Activated T-cell treated with anti-CD3 and anti-CD28 coated beads, Interleukin-2, amount 50 U/mL, for 1 hour (primary cell): ENCODE measurements around the gene SMAD3.

Experiments used
- DNase-seq: peaks from one replicate; pipeline ENCODE4 v3.0.0-alpha.2; 2020

The SMAD3 gene

DNA sequence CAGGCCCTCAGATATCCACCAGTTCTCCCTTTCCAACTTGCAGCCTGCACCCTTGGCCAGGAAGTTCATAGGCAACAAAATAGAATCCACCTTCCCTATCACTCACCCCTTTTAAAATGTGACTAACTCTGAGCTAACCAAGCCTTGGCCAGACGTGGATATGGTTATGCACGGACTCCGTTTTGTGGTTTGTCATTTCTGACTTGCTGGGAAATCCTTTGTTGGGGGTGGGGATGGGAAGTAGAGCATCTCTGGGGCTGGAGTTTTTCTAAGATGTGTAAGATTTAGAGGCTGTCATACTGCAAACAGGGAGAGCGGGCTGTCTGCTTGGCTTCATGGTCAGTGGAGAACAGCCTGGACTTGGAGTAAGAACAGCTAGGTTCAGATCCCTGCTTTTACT lies 62.6 kb downstream of the SMAD3 start:
- DNase-seq: no peak

DNA sequence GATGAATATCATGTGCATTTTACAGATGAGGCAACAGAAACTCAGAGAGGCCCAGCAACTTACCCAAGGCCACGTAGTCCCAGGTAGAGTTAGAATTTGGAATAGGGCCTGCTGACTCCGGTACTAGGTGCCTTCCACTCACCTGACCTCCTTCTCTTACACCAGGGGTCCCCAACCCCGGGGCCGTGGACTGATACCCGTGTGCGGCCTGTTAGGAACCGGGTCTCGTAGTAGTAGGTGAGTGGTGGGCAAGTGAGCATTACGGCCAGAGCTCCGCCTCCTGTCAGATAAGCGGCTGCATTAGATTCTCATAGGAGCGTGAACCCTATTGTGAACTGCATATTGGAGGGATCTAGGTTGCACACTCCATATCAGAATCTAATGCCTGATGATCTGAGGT lies 64.8 kb downstream of the SMAD3 start:
- no peak for DNase-seq

DNA sequence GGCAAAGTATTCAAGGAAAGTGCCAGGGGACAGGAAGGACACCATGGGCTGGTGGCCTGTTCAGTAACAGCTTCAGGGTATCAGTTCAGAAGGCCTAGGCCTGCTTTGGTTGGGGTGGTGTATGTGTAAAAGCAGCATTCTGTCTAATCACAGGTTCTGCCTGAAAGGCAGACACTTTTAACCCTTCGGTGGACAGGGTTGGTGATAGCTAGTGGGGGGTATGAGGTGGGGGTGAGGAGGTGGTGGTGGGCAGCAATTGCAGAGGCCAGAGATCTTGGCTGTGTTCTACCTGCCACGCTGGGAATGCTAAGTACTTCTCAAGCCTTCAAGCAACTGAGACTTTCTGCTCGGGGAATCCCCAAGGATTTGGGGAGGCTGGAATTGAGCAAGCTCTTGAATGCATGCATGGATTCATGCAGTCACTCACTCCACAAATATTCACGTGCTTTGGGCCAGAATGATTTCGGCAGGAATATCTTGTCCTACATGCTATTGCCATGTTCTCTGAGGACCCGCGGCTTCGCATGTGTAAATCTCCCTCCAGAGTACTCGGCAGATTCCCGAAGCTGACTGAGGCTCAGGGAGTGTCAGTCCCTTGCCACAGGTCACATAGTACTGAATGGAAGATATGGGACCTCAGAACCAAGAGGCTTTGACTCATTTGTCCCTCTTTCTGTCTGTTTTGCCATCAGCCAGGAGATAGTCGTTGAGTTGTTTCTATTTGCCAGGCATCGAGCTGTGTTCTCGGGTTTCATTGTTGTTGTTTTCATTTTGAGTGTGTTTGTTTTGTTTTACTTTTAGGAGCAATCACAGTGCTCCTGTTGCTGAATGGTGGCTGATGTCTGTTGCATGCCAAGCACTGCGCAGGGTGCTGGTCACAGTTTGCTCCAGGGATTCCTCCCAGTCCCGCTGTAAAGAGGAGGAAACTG lies 65.5 kb downstream of the SMAD3 start:
- no peak for DNase-seq

- DNase-seq: no peak
Observed at GRCh38 chr15:67132276-67132675, 66.9 kb downstream of the SMAD3 start.

DNA sequence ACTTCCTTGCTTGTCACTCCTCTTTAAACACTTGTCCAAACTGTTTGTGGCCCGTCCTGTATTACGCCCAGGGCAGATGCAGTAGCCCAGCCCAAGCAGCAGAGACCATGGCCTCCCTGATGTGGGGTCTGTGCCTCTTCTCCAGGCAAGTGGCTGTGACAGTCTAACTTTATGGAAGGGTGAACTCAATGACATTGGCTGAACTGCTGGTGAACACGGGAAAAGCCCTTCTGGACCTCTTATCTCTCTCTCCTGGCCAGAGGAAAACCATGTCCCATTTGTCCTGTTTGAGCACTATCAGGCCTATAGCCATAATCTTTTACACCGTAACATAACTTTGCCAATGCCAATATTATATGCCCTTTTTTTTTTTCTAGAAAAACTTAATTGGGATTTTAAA lies 67.6 kb downstream of the SMAD3 start:
- DNase-seq: no peak

GRCh38 chr15:67133738-67134066 lies 68.3 kb downstream of the SMAD3 start:
- no peak for DNase-seq

- DNase-seq: peak; percentile 61
Observed at GRCh38 chr15:67134067-67134838, 68.9 kb downstream of the SMAD3 start.

DNA sequence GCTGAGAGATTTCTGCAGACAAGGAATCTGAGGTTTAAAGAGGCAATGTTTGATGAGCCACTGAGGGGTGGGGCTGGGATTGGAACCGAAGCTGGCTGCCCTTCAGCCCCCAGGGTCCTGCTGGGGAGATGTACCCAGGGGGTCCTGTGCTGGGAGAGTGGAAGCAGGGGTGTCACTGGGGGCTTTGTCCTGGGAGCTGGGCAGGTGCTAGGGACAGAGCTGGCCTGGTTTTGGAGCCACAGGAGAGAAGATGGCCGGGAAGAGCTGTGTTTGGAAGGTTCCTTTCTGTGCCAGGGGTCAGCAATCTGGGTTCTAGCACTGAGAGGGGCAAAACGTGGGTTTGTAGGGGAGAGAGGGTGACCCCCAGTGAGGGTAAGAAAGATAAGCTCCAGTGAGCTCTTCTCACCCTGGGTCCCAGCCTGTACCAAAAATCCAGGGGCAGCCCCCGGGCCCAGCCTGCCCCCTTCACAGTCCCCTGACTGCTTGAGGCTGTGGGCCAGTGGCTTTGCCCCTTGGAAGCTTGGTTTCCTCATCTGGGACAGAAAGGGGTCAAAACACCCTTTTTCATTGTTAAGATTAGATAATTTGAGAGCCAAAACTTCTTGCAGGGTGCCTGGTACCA lies 69.6 kb downstream of the SMAD3 start:
- no peak for DNase-seq

GRCh38 chr15:67135494-67135893 lies 70.1 kb downstream of the SMAD3 start:
- no peak for DNase-seq

DNA sequence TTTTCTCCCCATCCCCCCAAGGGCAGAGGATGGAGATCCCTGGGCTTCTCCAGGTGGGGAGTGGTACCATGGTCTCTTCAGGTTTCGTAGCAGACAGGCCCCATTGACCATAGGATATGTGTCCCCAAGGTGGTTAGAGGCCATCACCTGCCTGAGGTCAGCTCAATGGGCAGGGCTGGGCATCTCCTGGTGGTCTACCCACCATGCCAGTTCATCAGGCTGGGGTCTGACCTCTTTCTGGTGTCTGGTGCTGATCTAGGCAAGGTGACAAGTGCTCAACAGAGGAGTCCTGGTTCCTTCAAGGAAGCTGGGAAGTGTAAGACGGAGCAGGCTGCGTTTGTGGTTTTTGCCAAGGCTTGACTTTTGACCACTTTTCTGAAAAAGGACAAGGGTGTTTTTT lies 71.4 kb downstream of the SMAD3 start:
- DNase-seq: no peak

GRCh38 chr15:67137319-67137718 lies 71.9 kb downstream of the SMAD3 start:
- DNase-seq: no peak

DNA sequence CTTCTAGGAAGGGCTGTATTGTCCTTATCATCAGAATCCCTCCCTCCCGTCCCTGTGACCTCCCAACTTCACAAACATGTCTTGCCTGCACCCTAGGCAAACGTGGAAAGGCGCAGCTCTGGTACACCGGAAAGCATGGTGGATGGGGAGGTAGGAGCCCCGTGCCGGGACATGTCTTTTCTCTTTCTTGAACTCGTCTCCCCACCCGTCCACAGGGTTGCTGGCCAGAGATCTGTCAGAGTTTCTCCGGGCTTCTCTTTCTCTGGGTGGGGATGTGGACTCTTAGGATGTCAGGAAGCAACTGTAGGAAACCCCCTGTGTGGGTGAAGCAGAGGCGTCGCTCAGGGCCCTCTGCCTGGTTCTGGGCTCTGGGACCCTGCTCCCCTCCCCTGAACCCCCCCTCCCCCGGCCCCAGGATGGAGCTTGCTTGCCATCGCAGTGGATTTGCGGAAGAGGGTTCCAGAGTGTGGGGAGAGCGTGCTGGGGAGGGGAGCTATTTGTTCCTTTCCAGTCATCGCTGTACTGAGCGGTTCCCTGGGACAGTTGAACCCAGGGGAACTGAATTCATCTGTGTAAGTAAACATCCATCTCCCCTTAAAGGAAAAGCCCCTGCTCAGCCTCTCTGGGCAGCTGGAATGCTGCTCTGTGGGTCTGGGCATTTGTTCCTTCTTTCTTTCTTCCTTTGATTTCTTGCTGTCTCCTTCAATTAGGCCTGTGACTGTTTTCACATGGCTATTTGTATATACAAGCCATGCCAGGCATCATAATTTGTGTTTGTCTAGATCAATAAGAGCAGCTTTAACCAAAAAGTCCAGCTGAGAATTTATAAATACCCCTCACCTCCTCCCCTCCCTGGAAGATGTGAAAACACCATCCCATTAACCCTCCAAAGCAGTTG lies 72.8 kb downstream of the SMAD3 start:
- DNase-seq: no peak

DNA sequence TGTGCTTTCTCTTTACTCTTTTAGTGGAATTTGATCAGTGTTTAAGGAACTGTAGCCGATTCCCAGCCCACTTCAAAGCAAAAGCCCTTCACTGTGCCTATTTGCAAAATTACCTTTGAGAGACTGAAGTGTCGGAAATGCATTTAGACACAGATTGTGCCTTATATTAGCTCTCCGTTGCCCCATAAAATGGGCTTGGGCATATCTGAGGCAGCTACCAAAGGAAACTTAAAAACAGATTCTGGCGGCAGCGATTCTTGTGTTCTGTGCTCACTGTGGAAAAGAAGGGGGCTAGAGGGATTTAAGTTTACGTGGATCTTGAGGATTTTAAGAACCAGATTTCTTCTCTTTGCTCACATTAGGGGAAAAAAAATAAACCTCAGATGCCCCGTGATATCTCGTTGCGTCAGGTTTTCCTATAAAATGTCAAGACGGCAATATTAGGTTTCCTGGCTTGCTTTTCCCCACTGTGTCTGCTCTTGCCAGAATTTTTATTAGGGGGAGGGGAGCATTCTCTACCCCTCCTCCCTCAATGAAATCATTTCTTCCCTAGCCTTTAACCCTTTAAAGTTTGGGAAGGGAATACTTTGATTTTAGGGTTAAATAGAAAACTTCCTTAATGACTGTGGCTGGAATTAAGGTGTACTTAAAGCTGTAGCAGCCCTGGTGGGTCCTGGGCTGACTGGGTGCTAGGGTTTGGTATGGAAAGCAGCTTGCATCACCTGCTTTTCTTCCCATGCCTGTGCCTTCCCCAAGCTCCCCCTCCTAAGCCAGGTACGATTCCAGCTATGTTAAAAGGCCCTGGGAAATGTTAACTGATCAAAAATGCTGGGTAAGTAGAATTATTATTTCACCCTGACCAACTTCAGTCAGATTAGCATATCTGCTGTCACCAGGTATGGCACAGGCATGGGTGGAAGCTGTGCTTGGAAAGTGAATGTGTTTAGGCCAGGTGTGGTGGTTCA lies 73.8 kb downstream of the SMAD3 start:
- no peak for DNase-seq

- no peak for DNase-seq
Observed at GRCh38 chr15:67140078-67140833, 74.9 kb downstream of the SMAD3 start.

GRCh38 chr15:67142092-67142766 lies 76.8 kb downstream of the SMAD3 start:
- DNase-seq: no peak

DNA sequence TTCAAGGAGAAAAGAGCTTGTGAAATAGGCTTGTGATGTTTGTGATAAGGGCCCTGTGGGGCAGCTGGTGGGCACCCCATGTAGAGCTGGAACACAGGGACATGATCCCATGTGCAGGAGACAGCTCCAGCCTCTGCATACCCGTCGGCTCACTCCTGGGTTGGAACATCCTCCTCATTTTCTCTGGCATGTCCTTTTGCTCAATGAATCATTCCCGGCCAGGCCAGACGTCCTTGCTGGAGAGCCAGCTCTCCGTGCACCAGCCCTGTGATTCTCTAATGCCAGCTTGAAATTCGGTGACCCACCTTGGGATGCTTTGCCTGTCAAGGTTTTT lies 77.3 kb downstream of the SMAD3 start:
- DNase-seq: no peak

DNA sequence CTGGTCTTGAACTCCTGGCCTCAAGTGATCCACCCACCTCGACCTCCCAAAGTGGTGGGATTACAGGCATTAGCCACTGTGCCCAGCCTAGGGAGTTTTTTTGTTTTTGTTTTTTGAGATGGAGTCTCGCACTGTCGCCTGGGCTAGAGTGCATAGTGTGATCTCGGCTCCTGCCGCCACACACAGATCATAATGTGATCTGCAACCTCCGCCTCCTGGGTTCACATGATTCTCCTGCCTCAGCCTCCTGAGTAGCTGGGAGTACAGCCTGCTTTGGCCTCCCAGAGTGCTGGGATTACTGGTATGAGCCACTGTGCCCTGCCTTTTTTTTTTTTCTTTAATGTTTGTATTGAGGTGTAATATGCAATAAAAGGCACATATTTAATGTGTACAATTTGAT lies 78.2 kb downstream of the SMAD3 start:
- DNase-seq: no peak

DNA sequence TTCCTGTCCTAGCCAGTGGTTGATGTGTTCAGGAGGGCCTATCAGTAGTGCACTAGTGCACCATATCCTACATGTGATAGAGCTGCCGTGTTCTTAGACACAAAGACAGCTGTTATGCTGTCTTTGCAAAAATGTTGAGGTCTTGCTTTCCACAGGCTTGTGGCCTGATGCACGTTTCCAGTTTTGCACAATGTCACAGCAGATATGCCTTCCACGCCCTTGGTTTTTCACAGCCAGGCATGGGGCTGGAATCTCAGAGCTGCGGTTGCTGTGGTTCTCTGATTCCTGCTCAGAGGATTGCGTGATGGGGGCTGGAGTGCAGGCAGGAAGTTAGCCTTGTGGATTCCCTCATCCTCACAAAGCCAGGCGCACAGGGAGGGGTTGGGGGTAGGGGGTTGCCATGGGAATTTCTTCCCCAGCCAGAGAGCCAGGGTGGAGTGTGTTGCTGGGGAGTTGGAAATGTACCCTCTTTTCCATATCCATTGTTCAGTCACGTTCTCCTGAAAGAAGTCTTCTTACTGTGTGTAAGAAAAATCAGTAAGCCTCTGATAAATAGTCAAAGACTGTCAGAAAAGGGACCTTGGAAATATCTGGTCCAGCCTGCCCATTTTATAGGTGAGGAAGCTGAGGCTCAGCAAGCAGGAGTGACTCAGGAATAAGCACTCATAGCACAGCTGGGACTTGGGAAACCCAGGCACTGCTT lies 79.4 kb downstream of the SMAD3 start:
- no peak for DNase-seq

DNA sequence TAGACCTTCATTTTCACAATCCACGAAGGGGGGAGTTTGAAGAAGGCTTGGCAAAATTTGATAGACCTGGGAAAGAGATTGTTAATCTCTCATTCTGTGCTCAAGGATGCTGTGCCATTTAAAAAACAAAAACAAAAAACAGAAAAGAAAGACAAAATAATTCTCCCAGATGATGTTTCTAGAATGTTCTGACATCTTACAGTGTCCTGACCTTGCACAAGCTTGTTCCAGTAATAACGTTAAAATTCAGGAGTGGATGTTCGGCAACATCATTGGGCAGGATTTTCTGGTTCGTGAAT lies 79.9 kb downstream of the SMAD3 start:
- no peak for DNase-seq

GRCh38 chr15:67145710-67146109 lies 80.3 kb downstream of the SMAD3 start:
- no peak for DNase-seq
